Right renal cortex interstitium (tissue), 3 donors: ENCODE data around the gene TMEM108. TPM values are rescaled to one million over a fixed set of nuclear protein-coding genes. Genes with fewer than 3 reads are reported as not detected.

Source experiments
- DNase-seq, 3 donors: peaks; one replicate each; pipeline ENCODE4 v3.0.0-alpha.2; 2013; ENCODE audit warnings: low read depth in 3 of 3, low spot score in 2 of 3
- polyA plus RNA-seq, 3 donors: library from polyadenylated mRNA; unstranded; fragments of 120-200 nt; gene quantifications; one replicate each; pipeline ENCODE4 v1.2.1, GENCODE V29; 2013; ENCODE audit not compliant: insufficient read length in 3 of 3

TMEM108 gene
- polyA plus RNA-seq, 3 donors, result 1.5 to 3.2 (median 2.3) TPM

DNA sequence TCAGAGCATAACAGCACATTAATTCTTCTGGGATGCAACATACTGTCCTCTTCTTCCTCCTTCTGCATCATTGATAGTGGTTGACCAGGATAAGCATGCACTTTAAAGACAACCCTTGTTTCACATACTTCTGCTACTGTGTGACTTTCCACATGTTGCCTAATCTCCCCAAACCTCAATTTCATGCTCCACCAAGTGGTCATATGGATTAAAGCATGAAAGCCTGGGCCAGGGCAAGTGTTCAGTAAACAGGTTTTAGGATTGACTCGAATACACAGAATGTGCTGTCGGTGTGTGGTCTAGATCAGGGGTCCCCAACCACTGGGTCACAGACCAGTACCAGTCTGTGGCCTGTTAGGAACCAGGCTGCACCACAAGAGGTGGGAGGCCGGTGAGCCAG lies 339.2 kb downstream of the TMEM108 start:
- DNase-seq, result no peak

DNA sequence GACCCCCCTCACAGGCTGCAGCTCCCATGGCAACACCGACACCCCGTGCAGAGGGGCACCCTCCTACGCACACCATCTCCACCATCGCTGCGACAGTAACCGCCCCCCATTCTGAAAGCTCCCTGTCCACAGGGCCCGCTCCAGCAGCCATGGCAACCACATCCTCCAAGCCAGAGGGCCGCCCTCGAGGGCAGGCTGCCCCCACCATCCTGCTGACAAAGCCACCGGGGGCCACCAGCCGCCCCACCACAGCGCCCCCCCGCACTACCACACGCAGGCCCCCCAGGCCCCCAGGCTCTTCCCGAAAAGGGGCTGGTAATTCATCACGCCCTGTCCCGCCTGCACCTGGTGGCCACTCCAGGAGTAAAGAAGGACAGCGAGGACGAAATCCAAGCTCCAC lies 341.7 kb downstream of the TMEM108 start:
- no peak for DNase-seq

GRCh38 chr3:133380481-133381225 lies 342.5 kb downstream of the TMEM108 start:
- no peak for DNase-seq

- DNase-seq, result no peak
Measured at GRCh38 chr3:133381346-133382109, 343.3 kb downstream of the TMEM108 start.

DNA sequence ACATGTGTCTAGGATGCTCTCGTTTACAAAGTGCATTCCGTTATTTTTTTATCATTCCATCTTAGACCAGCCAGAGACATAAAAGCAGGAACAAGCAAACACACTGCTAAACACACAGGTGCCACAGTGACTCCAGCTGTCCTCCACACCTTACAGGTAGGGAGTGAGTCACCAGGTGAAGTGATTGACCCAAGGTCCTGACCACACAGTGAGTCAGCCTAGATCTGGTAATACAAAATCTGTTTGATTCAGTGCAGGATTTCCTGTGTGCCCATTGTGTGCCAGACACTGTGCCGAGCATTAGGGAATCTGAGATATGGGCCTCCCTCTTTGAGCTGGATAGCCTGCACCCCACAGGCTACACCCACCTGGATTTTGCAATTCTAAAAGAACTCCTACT lies 345.0 kb downstream of the TMEM108 start:
- no peak for DNase-seq

DNA sequence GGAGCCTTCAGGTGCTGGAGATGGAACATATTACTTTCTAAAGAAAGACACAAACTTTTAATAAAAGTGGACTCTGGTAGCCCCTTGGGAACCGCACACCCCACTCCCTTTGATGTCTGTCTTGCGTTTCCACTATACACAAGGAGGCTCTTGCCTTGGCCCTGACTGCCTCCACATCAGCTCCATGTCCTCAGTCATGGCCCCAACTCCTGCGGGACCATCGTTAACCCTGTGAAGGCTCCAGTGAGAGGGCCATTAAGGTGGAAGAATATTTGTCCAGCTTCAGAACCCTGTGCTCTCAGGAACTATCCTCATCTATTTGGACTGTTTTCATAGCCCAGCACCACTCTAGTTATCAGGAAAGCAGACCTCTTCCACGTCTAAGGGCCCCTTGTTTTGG lies 345.6 kb downstream of the TMEM108 start:
- no peak for DNase-seq

DNA sequence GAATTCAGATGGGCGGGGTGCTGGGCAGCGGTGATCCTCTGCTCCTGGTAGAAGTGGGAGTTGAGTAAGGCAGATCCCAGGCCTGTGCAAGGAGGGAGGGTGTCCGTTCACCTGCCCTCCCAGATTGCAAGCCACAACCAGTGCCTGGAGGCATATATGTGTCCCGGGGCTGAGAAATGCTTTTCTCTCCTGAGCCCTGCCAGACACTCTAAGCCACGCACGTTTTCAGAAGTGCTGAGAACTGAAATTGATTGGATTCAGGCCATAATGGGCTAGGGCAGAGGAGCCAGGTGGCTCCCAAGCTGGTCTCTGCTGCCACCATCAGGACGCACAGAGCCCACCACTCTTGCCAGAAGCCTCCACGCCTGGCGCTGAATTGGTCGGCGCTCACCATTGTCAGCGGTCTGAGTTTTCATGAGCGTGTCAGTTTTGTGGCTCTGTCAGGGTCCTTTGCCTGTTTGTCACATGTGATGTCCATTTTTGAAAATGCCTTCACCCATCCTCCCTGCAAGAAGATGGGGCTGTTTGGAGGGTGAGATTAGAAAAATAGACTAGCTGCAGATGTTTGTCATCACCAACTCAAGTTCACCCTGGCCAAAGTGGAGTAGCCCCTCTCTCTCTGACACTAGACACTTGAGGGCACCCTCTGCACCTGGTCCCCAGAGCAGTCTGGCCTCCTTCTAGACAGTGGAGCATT lies 346.3 kb downstream of the TMEM108 start:
- peak; percentile 42 to 57 (median 47) for DNase-seq

DNA sequence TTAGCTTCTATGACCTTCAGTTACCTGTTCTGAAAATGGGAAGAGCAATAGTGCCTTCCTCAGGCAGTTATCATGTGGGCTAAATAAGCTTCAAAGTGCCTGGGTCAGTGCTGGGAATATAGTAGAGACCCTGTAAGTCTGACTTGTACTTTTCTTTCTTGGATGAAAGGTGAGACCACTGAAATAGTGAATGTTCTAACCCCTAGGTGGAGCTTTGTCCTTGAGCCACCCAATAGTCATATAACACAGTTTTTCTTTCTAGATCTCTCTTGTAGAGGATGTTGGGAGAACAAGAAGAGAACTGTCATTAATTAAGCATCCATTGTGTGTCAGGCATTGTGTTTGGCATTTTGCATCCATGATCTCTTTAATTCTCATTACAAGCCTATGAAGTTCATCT lies 348.7 kb downstream of the TMEM108 start:
- no peak for DNase-seq

DNA sequence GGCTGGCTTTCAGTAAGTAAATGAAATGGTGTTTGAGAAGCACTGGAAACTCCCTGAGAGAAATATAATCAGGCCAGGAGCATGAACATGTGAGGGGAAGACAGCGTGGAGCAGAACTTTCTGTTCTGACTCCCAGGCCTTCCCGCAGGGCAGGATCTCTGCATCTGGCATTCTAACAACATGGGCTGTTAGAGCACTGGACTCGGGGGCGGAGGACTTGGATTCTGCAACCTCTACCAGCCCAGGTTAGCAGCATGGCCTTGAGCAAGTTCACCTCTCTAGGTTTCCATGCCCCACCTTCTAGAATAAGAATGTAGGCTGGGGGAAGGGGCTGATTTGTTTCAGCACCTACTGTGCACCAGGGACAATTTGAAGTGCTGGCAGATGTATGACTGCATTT lies 349.1 kb downstream of the TMEM108 start:
- DNase-seq, result no peak

DNA sequence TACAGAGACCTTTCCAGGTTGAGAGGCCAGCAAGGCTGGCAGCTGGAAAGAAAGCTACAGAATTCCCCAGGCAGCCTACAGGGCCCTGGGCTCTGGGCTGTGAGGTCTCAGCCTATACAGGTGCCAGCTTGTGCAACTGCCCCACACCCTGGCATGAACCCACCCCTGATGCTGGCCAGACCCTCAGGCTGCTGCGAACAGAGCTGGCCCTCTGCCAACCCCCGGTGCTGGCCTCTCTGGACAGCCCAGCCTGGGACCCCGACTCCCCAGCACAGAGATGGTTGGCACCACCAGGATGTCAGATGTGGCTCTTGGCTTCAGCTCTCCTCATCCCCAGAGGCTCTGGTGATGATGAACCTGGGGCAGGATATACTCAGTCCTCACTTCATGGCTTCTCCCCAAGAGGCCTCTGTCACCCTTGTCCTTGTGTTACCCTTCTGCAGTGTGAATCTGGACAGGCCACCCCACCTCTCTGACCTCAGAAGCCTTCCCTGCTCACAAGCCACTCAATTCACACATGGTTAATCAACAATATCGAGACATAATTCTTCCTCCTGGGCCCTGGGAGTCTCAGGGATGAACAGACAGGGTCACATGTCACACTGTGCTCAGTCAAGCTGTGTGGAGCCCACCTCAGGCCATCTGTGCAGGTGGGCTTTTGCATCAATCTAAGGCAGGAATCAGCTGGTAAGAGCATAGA lies 350.7 kb downstream of the TMEM108 start:
- DNase-seq, result no peak

DNA sequence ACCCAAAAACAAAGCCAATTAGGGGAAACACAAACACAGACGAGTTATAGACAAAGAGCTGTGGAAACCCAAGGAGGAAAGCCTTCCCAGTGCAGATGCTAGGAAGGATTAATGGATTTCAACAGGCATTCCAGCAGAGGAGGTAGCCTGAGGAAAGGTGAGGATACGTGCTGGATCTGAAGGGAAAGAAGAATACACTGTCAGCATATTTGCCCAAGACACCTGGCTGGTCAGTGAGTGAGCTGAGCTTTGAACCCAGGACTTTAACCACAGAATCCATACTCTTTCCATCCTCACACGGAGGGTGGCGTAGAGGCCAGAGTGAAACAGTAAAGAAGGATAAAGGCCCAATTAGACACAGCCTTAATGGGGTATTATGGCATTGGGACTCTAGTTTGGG lies 352.5 kb downstream of the TMEM108 start:
- no peak for DNase-seq

DNA sequence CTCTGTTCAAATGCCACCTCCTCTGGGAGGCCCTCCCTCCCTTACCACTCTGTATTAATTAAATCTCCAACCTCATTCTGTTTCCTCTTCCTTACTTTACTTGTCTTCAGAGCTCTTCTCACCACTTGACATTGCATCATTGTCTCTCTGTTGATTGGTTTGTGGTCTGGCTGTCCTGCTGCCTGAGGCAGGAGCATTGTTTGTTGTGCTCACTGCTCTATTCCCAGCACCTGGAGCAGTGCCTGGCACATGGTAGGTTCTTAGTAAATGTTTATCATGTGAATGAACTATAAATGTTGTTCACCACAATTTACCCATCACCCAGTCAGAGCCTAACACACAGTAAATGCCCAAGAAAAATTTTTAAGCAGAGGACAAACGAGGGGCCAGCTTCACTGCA lies 355.0 kb downstream of the TMEM108 start:
- DNase-seq, result no peak

DNA sequence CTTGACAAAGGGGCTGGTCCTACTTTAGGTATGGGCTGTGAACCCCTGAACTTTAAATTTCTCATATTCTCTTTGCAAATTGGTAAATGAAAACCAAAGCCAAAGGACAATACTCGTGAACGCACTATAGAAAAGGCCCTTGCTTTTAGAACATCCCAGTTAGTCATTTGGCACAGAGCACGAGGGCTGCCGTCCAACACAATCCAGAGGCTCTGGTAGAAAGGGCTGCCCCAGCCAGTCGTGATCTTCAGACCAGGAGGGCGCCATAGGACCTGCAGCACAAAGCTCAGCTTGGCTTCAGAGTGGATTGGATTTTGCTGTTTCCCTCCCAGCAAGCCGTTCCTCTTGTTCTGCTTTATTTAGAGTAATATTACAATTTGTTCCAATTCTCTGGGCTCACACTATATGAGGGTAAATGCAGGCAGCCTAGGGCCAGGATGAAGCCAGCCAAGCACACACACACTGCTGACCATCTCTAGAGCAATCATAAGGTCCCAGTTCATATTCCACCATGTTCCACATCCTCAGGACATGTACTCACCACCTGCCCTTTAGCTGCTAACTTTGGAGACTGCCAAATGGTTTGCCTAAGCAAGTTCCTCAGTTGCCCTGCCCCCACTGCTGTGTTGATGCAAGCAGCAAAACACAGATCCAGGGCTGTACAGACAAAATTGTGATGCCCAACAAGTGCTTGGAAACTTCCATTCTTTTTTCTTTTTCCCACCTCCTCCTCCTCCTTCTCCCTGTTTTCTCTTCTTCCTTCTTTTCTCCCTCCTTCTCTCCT lies 355.7 kb downstream of the TMEM108 start:
- no peak for DNase-seq

DNA sequence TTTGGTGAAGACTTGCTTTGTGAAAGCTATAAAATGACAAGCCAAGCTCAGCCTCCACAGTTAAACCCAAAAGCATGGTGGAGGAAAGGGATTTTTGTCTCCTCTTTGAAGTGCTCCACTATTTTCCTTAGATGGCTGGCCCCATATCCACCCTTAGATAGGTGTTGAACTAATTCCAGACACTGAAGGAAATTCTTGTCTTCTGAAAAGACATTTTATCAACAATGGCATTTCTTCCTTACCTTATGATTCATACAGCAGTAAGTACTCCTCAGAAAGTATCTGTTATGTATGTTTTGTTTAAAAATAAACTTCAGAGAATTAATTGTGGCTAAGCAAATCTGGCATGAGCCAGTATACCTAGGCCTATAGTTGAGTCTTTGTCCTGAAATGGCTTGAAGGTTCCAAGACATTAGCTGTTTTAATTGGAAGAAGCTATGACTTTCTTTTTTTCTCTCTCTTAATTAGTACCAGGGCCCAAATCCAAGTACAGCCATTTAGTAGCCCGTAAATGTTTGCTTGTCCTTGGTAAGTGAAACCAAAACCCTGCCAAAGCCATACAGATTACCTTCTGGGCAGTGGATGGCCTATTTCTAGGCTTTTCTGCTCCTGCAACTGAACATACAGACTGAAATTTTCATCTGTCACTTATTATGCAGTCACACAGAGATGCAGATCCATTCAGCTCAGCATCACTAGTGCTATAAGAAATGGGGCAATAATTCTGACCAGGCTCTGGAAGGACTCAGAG lies 356.5 kb downstream of the TMEM108 start:
- DNase-seq, result no peak

GRCh38 chr3:133396906-133397305 lies 358.7 kb downstream of the TMEM108 start:
- no peak for DNase-seq

DNA sequence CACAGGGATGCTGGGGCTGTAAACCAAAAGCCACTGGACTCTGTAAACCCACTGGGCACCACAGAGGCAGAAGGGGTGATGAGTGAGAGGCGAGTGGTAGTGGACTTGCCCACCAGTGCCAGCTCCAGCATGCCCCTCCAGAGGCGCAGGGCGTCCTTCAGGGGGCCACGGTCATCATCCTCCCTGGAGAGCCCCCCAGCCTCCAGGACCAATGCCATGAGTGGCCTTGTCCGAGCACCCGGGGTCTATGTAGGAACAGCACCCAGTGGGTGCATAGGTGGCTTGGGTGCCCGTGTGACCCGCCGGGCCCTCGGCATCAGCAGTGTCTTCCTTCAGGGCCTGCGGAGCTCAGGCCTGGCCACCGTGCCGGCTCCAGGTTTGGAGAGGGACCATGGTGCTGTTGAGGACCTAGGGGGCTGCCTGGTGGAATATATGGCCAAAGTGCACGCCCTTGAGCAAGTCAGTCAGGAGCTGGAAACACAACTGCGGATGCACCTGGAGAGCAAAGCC lies 361.9 kb downstream of the TMEM108 start, which contains the start of gene BFSP2:
BFSP2 (plus strand) TSS at position 51 of the 510 bp plus-strand sequence; CDS start at position 79, 28 bp downstream.
- no peak for DNase-seq

DNA sequence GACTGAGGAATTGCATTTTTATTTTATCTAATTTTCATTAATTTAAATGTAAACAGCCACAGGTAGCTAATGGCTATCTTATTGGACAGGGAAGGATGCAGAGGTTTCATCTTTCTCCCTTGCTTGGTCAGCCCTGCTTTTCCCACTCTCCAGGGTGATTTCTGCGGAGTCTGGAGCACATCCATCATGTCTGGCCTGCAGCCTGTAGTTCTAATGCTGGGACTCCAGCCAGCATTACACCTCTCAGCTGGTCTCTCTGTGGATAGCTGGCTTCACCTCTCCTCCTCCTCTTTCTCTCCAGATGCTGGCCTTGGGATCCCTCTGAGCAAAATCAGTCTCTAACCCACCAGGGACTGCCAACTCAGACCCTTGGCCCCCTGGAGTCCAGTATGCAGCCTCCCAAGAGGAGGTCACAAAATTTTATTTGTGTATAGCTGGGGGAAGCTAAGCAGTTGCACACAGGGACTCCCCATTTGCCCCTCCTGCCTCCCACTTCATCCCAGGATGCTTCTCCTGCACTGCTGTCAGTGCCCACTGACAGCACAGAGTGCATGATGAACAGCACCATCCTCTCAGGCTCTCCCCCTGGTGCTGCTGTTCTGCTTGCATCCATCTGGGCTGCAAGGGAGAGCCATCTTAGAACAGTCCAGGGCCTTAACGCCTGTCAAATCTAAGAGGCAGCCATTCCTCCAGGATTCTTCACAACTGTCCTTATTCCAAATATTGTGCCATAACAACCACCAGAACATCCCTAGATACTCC lies 363.4 kb downstream of the TMEM108 start:
- no peak for DNase-seq

DNA sequence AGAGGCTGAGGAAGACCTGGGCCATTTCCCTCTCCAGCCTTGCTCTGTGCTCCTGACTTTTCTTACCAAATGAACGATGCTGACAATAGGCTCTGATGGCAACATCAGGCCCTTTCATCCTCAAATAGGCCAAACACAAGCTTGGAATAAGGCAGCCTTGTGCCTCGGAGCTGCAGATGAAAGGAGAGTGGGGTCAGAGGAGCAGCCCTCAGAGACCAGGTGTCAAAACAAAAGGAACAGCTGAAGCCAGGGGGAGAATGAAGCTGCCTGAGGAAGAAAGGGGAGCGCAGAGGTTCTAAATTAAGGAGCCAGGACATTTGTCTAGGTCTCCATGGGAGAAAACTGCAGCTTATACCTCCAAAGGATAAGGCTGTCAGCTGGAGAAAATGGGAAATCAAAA lies 366.7 kb downstream of the TMEM108 start:
- no peak for DNase-seq
